Measurements from ENCODE around the gene KLHL22.

Gene KLHL22

DNA sequence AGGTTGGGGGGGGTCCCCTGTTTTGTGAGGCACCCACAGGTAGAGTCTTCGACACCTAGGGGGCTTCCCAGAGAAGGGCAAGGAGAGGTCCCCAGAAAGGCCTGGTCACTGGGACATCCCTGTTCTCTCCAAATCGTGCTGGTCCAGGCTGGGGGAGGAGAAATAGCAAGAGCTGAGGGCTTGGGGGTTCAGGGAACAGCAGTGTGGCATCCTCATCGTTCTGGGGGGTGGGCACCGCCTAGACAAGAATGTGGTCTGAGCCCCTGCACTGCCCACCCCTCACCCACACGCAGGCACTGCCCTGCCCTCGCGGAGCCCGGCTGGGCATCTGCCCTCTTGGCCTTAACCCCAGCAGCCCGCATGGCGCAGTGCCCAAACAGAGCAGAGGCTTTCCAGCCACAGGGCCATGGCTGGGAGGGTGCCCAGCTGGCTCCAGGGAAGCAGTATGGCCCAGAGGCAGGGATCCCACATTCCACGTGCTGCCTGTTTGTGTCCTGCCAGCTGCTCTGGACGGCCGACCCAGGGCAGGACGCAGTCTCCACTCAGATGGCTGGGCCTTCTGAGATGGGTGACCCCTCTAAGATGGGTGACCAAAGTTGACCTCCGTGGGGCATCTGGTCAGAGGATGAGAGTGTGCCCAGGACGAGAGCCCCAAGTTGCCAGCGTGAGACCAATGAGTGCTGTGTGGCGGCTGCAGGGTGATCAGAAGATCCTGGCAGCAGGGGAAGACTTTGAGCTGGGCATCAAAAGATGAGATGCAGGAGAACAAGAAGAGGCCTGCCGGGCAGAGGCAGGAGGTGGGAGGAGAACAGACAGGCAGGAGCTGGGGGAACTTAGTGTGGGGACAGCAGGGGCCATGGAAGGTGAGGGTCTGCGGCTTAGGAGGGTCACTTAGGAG is 72.3 kb downstream of the KLHL22 start:
- Histone ChIP-seq H3K27me3 (ENCODE audit: insufficient read depth, poor library complexity, severe bottlenecking) (no peaks in the 10 kb centered on the region), H3K9me3 (ENCODE audit: severe bottlenecking) (no peaks in the 10 kb centered on the region), H3K27ac (ENCODE audit: poor library complexity, severe bottlenecking) (no peak overlapping the region), H3K4me1 (ENCODE audit: insufficient read depth, poor library complexity, severe bottlenecking) (no peaks in the 10 kb centered on the region), H3K4me3 (ENCODE audit: severe bottlenecking) (no peak overlapping the region), H3K36me3 (ENCODE audit: low read depth) (no peaks in the 10 kb centered on the region)
- TF ChIP-seq, protein P1, sequence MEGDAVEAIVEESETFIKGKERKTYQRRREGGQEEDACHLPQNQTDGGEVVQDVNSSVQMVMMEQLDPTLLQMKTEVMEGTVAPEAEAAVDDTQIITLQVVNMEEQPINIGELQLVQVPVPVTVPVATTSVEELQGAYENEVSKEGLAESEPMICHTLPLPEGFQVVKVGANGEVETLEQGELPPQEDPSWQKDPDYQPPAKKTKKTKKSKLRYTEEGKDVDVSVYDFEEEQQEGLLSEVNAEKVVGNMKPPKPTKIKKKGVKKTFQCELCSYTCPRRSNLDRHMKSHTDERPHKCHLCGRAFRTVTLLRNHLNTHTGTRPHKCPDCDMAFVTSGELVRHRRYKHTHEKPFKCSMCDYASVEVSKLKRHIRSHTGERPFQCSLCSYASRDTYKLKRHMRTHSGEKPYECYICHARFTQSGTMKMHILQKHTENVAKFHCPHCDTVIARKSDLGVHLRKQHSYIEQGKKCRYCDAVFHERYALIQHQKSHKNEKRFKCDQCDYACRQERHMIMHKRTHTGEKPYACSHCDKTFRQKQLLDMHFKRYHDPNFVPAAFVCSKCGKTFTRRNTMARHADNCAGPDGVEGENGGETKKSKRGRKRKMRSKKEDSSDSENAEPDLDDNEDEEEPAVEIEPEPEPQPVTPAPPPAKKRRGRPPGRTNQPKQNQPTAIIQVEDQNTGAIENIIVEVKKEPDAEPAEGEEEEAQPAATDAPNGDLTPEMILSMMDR (IDR thresholded peaks at IDR 0.05; ENCODE audit: poor library complexity, severe bottlenecking): no peak
- DNase-seq (ENCODE audit: low spot score) (peak; percentile 47), ATAC-seq (ENCODE audit: low read depth) (no peak)

DNA sequence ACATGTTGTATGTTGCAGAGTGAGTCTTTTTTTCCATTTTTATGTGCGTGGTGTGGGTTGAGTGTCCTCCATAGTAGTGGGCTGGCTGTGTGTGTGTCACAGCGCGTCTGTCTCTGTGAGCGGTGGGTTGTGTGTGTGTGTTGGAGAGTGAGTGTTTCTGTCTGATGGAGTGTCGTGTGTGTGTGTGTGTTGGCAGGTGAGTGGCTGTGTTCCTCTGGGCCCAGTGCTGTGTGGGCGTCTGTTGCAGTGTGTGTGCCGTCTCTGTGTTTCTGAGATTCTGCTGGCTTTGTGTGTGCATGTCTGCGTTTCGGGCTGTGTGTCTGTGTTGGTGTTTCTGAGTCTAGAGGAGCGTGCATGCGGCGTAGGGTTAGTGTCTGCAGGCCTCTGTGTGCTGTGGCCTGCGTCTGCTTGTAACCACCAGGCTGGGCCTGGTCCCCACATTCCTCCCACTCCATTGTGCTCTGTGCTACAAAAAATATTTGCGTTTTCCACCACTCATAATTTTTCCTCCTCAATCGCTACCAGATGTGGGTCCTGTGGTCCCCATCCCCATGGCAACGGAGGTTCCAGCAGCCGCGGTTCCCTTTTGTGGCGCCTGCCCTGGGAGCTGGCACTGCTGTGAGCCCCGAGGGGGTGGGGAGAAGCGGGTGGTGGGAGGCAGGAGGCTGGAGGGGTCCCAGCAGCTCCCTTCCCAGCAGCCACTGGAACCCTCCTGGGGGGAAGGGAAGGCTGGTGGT is 73.2 kb downstream of the KLHL22 start:
- DNase-seq (ENCODE audit: low spot score) (peak; percentile 41), ATAC-seq (ENCODE audit: low read depth) (no peak)
- H3K27me3 ChIP-seq (ENCODE audit: insufficient read depth, poor library complexity, severe bottlenecking): no peaks in the 10 kb centered on the region
- H3K4me3 ChIP-seq (ENCODE audit: severe bottlenecking): no peak overlapping the region
- H3K4me1 ChIP-seq (ENCODE audit: insufficient read depth, poor library complexity, severe bottlenecking): no peaks in the 10 kb centered on the region
- H3K9me3 ChIP-seq (ENCODE audit: severe bottlenecking): no peaks in the 10 kb centered on the region
- TF ChIP-seq, protein P1 (IDR thresholded peaks at IDR 0.05; ENCODE audit: poor library complexity, severe bottlenecking): no peak
- H3K27ac ChIP-seq (ENCODE audit: poor library complexity, severe bottlenecking): no peak overlapping the region
- no peaks in the 10 kb centered on the region for H3K36me3 ChIP-seq (ENCODE audit: low read depth)

- peak; percentile 19 for DNase-seq (ENCODE audit: low spot score)
- Histone ChIP-seq H3K9me3 (ENCODE audit: severe bottlenecking) (no peaks in the 10 kb centered on the region), H3K4me3 (ENCODE audit: severe bottlenecking) (no peak overlapping the region), H3K36me3 (ENCODE audit: low read depth) (no peaks in the 10 kb centered on the region), H3K4me1 (ENCODE audit: insufficient read depth, poor library complexity, severe bottlenecking) (no peaks in the 10 kb centered on the region), H3K27ac (ENCODE audit: poor library complexity, severe bottlenecking) (no peak overlapping the region), H3K27me3 (ENCODE audit: insufficient read depth, poor library complexity, severe bottlenecking) (no peaks in the 10 kb centered on the region)
- TF ChIP-seq, protein P1 (IDR thresholded peaks at IDR 0.05; ENCODE audit: poor library complexity, severe bottlenecking): no peak
- 0 out of 3 replicates have a peak, but pooled peaks have one; percentile 30 for ATAC-seq (ENCODE audit: low read depth)
These were observed 74.1 kb downstream of the KLHL22 start for GRCh38 chr22:20421507-20421874.

DNA sequence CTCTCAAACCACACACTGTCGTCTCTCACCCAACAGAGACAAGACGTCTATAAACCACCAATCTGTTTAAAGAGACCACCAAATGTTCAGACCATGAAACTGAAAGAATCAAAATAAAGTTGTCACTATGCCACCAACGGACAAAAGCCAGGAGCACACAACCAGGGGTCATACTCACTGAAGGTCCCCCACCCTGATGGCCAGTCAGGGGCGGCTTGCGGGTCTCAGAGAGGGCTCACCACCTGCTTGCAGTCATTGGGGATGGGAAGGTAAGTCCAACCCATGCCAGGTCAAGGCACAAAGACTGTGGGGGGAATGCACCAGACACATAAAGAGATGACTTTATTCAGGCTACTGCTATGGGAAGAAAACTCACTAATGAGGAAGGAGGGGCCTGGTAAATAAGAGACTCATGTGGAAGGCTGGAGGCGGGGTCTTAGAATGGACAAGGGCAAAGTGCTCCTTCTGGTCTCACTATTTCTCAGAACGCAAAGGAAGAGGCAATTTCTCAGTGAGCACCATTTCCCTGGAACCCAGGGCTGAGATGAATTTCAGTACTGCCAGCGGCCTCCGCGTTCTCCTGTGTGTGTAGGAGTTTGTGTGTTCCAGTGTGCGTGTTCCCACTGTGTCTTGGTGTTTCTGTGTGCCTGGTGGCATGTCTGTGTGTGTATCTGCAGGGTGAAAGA is 75.3 kb downstream of the KLHL22 start:
- H3K9me3 ChIP-seq (ENCODE audit: severe bottlenecking): no peaks in the 10 kb centered on the region
- no peaks in the 10 kb centered on the region for H3K4me1 ChIP-seq (ENCODE audit: insufficient read depth, poor library complexity, severe bottlenecking)
- no peaks in the 10 kb centered on the region for H3K36me3 ChIP-seq (ENCODE audit: low read depth)
- ATAC-seq (ENCODE audit: low read depth) (no peak), DNase-seq (ENCODE audit: low spot score) (peak; percentile 28)
- H3K27me3 ChIP-seq (ENCODE audit: insufficient read depth, poor library complexity, severe bottlenecking): no peaks in the 10 kb centered on the region
- H3K4me3 ChIP-seq (ENCODE audit: severe bottlenecking): no peak overlapping the region
- TF ChIP-seq, protein P1 (IDR thresholded peaks at IDR 0.05; ENCODE audit: poor library complexity, severe bottlenecking): no peak
- no peak overlapping the region for H3K27ac ChIP-seq (ENCODE audit: poor library complexity, severe bottlenecking)

Data from RWPE2 (cell line).